Ascending aorta (tissue), 2 donors: ENCODE data around the gene C1QTNF5. TPM values are rescaled to one million over a fixed set of nuclear protein-coding genes. Genes with fewer than 3 reads are reported as not detected.
A peak's percentile ranks its signal among the peaks of the same experiment; 100 is the strongest.

Source experiments
- DNase-seq, 2 donors: peaks; one replicate each; pipeline ENCODE4 v3.0.0-alpha.2; 2019; ENCODE audit warnings: low spot score in 2 of 2
- H3K27ac ChIP-seq, 2 donors: fragments of 200-600 bp; sonication (generic); one replicate each; pipeline ENCODE4 v1.5.1; 2016 to 2017; ENCODE audit warnings: mild to moderate bottlenecking in 1 of 2
- H3K27me3 ChIP-seq: fragments of 200-600 bp; sonication (generic); one replicate; pipeline ENCODE4 v1.5.1; 2017
- H3K36me3 ChIP-seq, 2 donors: fragments of 200-600 bp; sonication (generic); one replicate each; pipeline ENCODE4 v1.5.1; 2016
- H3K4me1 ChIP-seq, 2 donors: fragments of 200-600 bp; sonication (generic); one replicate each; pipeline ENCODE4 v1.5.1; 2016 to 2017; ENCODE audit warnings: mild to moderate bottlenecking in 1 of 2
- H3K4me3 ChIP-seq, 2 donors: fragments of 200-600 bp; sonication (generic); one replicate each; pipeline ENCODE4 v1.5.1; 2016 to 2017; ENCODE audit warnings: mild to moderate bottlenecking in 1 of 2
- H3K9me3 ChIP-seq, 2 donors: fragments of 200-600 bp; sonication (generic); one replicate each; pipeline ENCODE4 v1.5.1; 2016
- intact Hi-C: fragments of 100-400 bp; cut with DNase I; formaldehyde crosslinking; loops from one replicate; pipeline ENCODE4 v1.15.1; 2023
- total RNA-seq: library from RNA; depleted of rRNA; stranded (reverse); fragments of >200 nt; gene quantifications from one replicate; pipeline ENCODE4 v1.1.0, GENCODE V29; 2016
- TF ChIP-seq, protein P1 (sequence below), 3 experiments: fragments of 200-600 bp in 2 of 3; fragments of 450-650 bp in 1 of 3; sonication (generic) in 2 of 3; IDR thresholded peaks; one replicate each; pipeline ENCODE4 v1.5.1; 2016 to 2019; ENCODE audit warnings: antibody characterized with exemption in 3 of 3, mild to moderate bottlenecking in 1 of 3, moderate library complexity in 1 of 3

C1QTNF5 gene
- total RNA-seq, 1 donor from 2014 or later = 95.8 TPM

DNA sequence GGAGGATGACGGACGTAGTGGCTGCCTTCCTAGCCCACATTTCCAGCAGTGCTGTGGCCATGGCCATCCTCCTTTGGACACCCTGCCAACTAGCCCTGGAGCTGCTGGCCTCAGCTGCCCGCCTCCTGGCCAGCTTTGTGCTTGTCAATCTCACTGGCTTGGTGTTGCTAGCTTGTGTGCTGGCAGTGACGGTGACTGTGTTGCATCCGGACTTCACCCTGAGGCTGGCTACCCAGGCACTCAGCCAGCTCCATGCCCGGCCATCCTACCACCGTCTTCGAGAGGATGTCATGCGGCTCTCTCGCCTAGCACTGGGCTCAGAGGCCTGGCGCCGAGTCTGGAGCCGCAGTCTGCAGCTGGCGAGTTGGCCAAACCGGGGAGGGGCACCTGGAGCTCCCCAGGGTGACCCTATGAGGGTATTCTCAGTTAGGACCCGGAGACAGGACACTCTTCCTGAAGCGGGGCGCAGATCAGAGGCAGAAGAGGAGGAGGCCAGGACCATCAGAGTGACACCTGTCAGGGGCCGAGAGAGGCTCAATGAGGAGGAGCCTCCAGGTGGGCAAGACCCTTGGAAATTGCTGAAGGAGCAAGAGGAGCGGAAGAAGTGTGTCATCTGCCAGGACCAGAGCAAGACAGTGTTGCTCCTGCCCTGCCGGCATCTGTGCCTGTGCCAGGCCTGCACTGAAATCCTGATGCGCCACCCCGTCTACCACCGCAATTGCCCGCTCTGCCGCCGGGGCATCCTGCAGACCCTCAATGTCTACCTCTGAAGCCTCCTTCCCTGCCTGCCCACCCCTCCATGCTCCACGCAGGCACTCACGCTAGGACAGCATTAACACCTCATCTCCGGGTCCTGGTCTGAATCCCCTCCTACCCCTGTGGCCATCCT is 4.8 kb downstream of the C1QTNF5 start:
- H3K9me3 ChIP-seq = no peaks in the 10 kb centered on the region
- peak overlapping the region in 1 of 2 donors; percentile 97 for H3K4me3 ChIP-seq
- intact Hi-C loops = no loop called here
- DNase-seq = no peak
- H3K36me3 ChIP-seq = peaks cover 0 to 6% of the 10 kb centered on the region in 2 donors
- H3K27me3 ChIP-seq = no peaks in the 10 kb centered on the region
- TF ChIP-seq, protein P1, sequence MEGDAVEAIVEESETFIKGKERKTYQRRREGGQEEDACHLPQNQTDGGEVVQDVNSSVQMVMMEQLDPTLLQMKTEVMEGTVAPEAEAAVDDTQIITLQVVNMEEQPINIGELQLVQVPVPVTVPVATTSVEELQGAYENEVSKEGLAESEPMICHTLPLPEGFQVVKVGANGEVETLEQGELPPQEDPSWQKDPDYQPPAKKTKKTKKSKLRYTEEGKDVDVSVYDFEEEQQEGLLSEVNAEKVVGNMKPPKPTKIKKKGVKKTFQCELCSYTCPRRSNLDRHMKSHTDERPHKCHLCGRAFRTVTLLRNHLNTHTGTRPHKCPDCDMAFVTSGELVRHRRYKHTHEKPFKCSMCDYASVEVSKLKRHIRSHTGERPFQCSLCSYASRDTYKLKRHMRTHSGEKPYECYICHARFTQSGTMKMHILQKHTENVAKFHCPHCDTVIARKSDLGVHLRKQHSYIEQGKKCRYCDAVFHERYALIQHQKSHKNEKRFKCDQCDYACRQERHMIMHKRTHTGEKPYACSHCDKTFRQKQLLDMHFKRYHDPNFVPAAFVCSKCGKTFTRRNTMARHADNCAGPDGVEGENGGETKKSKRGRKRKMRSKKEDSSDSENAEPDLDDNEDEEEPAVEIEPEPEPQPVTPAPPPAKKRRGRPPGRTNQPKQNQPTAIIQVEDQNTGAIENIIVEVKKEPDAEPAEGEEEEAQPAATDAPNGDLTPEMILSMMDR (IDR thresholded peaks at IDR 0.05) = no peak
- H3K4me1 ChIP-seq = peaks cover 12 to 34% of the 10 kb centered on the region in 2 donors
- H3K27ac ChIP-seq = no peak overlapping the region

DNA sequence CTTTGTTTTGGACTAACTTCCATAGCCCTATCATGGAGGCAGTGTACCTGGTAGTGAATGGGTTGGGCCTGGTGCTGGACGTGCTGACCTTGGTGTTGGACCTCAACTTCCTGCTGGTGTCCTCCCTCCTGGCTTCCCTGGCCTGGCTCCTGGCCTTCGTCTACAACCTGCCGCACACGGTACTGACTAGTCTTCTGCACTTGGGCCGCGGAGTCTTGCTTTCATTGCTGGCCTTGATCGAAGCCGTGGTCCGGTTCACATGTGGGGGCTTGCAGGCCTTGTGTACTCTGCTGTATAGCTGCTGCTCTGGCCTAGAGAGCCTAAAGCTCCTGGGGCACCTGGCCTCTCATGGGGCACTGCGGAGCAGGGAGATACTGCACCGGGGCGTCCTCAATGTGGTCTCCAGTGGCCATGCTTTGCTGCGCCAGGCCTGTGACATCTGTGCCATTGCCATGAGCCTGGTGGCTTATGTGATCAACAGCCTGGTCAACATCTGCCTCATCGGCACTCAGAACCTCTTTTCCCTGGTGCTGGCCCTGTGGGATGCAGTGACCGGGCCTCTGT is 5.5 kb downstream of the C1QTNF5 start:
- peaks cover 10 to 32% of the 10 kb centered on the region in 2 donors for H3K4me1 ChIP-seq
- no peak for DNase-seq
- intact Hi-C loops = no loop called here

DNA sequence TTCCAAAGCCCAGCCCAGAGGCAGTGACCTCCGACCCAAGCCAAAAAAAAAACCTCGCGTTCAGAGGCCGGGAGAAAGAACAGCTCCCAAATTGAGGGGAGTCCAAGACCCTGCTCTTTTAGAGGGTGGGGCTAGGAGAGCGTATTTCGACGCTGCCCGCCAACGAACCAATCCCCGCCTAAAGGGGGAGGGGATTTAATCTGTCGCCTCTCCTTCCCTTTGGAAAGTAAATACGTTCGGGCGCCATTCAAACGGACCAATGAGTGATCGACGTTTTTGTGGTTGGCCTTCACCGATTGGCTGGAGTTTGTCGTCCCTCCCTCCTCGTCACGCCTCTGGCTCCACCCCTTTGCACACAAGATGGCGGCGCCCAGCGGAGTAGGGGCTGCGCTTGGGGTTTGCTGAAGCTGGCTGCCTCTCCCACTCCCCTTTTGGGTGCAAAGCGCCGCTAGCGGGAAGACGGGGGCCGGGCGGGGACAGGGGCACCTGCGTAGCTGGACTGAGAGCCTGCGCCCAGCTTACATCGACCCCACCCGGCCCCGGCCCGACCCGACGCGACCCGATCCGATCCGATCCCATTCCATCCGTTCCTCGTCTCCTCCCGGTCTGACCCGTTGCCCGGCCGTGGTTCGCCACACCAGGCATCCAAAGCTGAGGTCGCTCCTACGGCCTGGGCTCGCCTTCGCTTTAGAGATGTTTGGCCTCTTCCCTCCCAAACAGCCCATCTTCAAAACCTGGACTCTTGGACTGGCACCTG is 6.3 kb downstream of the C1QTNF5 start, which contains the start of gene RNF26:
Gene RNF26 (plus strand): TSS at position 354 of the 757 bp plus-strand sequence. CDS start 596 bp downstream, outside the sequence.
- H3K4me3 ChIP-seq = peak within 1 kb of the TSS; percentile 77 to 97
- no peaks in the 10 kb centered on the region for H3K27me3 ChIP-seq
- H3K4me1 ChIP-seq = peaks cover 10 to 27% of the 10 kb centered on the region in 2 donors
- H3K9me3 ChIP-seq = no peaks in the 10 kb centered on the region
- peaks cover 0 to 6% of the 10 kb centered on the region in 2 donors for H3K36me3 ChIP-seq
- H3K27ac ChIP-seq = peak within 1 kb of the TSS; percentile 76 to 87
- DNase-seq = peak; percentile 84 to 98
- intact Hi-C loops = no loop called here
- TF ChIP-seq, protein P1 (IDR thresholded peaks at IDR 0.05) = no peak

More for the DNA sequence above, 5.5 kb downstream of the C1QTNF5 start:
- Histone ChIP-seq H3K9me3 (no peaks in the 10 kb centered on the region), H3K27ac (peak overlapping the region; percentile 76 to 87), H3K36me3 (peaks cover 0 to 6% of the 10 kb centered on the region in 2 donors), H3K4me3 (peak overlapping the region; percentile 77 to 97), H3K27me3 (no peaks in the 10 kb centered on the region)
- TF ChIP-seq, protein P1 (IDR thresholded peaks at IDR 0.05) = no peak

DNA sequence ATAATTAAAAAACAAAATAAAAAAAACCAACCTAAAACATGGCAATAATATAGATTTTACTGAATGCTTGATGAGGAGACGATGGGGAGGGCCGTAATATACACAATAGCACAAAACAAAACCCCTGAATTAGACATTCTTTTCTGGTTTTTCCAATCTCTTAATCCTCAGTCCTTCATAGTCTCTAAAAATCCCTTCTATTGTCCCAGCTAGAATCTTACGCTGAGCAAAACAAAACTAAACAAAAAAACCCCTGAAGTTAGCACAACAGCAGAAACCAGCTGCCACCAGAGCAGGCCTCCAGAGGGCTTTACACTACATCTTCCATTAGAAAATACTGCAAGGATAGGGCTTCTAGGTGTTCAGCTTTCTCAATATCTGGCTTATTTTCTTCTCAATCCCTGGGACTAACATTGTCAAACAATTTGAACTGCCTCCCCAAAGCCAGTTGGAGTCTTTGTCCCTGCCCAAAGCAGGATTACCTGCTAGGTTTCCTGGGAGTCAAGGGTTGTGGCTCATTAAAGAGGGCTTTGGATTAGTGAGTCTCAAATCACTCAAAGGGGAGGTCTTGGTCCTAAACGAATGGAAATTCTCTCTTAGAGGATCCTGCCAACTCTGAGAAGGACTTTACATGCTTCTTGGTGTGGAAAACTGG is 8.4 kb downstream of the C1QTNF5 start:
- peaks cover 0 to 6% of the 10 kb centered on the region in 2 donors for H3K36me3 ChIP-seq
- TF ChIP-seq, protein P1 (IDR thresholded peaks at IDR 0.05) = no peak
- no peaks in the 10 kb centered on the region for H3K9me3 ChIP-seq
- H3K27me3 ChIP-seq = no peaks in the 10 kb centered on the region
- intact Hi-C loops = no loop called here
- H3K4me3 ChIP-seq = no peak overlapping the region
- no peak overlapping the region for H3K27ac ChIP-seq
- peaks cover 10 to 12% of the 10 kb centered on the region in 2 donors for H3K4me1 ChIP-seq
- no peak for DNase-seq

DNA sequence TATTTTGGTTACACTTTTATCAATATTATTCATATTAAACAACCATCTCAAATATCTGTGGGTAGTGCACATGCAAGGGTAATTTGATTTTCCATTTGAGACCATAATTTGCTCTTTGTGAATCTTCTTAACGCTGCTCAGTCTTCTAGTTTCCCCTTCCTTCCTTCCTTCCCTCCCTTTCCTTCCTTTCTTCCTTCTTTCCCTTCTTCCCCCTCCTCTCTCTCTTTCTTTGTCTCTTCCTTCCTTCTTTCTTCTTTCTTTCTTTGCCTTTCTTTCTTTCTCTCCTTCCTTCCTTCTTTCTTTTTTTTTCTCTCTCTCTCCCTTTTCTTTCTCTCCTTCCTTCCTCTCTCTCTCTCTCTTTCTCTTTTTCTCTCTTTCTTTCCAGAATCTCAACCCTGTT is 10.4 kb downstream of the C1QTNF5 start:
- Histone ChIP-seq H3K27ac (no peak overlapping the region), H3K4me1 (peaks cover 5 to 6% of the 10 kb centered on the region in 2 donors), H3K4me3 (no peak overlapping the region), H3K27me3 (no peaks in the 10 kb centered on the region), H3K9me3 (no peaks in the 10 kb centered on the region), H3K36me3 (no peaks in the 10 kb centered on the region)
- no peak for DNase-seq
- intact Hi-C loops = no loop called here
- TF ChIP-seq, protein P1 (IDR thresholded peaks at IDR 0.05) = no peak
